Astrocyte (in vitro differentiated cells and primary cell): ENCODE measurements around the gene VKORC1. TPM values are rescaled to one million over a fixed set of nuclear protein-coding genes. Genes with fewer than 3 reads are reported as not detected.

Source experiments
- DNase-seq: peaks from one replicate; pipeline ENCODE4 v3.0.0-alpha.2; 2010; ENCODE audit warnings: low read depth
- FAIRE-seq: peaks from 2 replicates; lab custom pipeline; 2011; peaks lifted over from hg19 to GRCh38; lab: Jason Lieb, UNC
- H2AFZ ChIP-seq: 2 replicates; pipeline ENCODE4 v1.6.0; 2012; ENCODE audit warnings: low read depth, low read length, inconsistent platforms
- H3K27ac ChIP-seq: 2 replicates; pipeline ENCODE4 v1.5.1; 2011; ENCODE audit warnings: low read depth, low read length, inconsistent platforms
- H3K27me3 ChIP-seq: 2 replicates; pipeline ENCODE4 v1.6.0; 2011; ENCODE audit warnings: low read length, inconsistent platforms; ENCODE audit not compliant: insufficient read depth
- H3K36me3 ChIP-seq: 2 replicates; pipeline ENCODE4 v1.5.1; 2011; ENCODE audit warnings: low read length, inconsistent platforms; ENCODE audit not compliant: insufficient read depth
- H3K4me1 ChIP-seq: 2 replicates; pipeline ENCODE4 v1.5.1; 2011; ENCODE audit warnings: low read length, inconsistent platforms; ENCODE audit not compliant: insufficient read depth
- H3K4me2 ChIP-seq: 2 replicates; pipeline ENCODE4 v1.6.0; 2012; ENCODE audit warnings: low read length, inconsistent platforms
- H3K4me3 ChIP-seq: 2 replicates; pipeline ENCODE4 v1.5.1; 2011; ENCODE audit warnings: low read depth, mild to moderate bottlenecking, low read length, inconsistent platforms; ENCODE audit not compliant: insufficient read depth
- H3K79me2 ChIP-seq: 2 replicates; pipeline ENCODE4 v1.6.0; 2012; ENCODE audit warnings: mild to moderate bottlenecking, low read length, inconsistent platforms; ENCODE audit not compliant: insufficient read depth
- H3K9ac ChIP-seq: 2 replicates; pipeline ENCODE4 v1.6.0; 2012; ENCODE audit warnings: mild to moderate bottlenecking, low read length, inconsistent platforms
- H3K9me3 ChIP-seq: 2 replicates; pipeline ENCODE4 v1.5.1; 2012; ENCODE audit warnings: low read depth, mild to moderate bottlenecking, low read length, inconsistent platforms; ENCODE audit not compliant: insufficient read depth
- H4K20me1 ChIP-seq: 2 replicates; pipeline ENCODE4 v1.6.0; 2012; ENCODE audit warnings: low read length, inconsistent platforms; ENCODE audit not compliant: insufficient read depth
- H3K27ac Mint-ChIP-seq: one replicate; pipeline ENCODE4 v1.8.0; 2021; ENCODE audit warnings: mild to moderate bottlenecking, mixed read lengths; ENCODE audit not compliant: unreplicated experiment
- H3K27me3 Mint-ChIP-seq: one replicate; pipeline ENCODE4 v1.8.0; 2021; ENCODE audit warnings: low read depth, mixed read lengths; ENCODE audit not compliant: unreplicated experiment
- H3K36me3 Mint-ChIP-seq: one replicate; pipeline ENCODE4 v1.8.0; 2021; ENCODE audit warnings: low read depth, mixed read lengths; ENCODE audit not compliant: unreplicated experiment
- H3K4me1 Mint-ChIP-seq: one replicate; pipeline ENCODE4 v1.8.0; 2021; ENCODE audit warnings: low read depth, mixed read lengths; ENCODE audit not compliant: unreplicated experiment
- H3K4me3 Mint-ChIP-seq: one replicate; pipeline ENCODE4 v1.8.0; 2021; ENCODE audit warnings: mild to moderate bottlenecking, moderate library complexity, mixed read lengths; ENCODE audit not compliant: unreplicated experiment
- H3K9me3 Mint-ChIP-seq: one replicate; pipeline ENCODE4 v1.8.0; 2021; ENCODE audit warnings: mild to moderate bottlenecking, mixed read lengths; ENCODE audit not compliant: unreplicated experiment
- EZH2 ChIP-seq: IDR thresholded peaks from 2 replicates; pipeline ENCODE4 v1.6.1; 2012; ENCODE audit warnings: mild to moderate bottlenecking, low read length, inconsistent platforms; ENCODE audit not compliant: insufficient read depth
- total RNA-seq: library from RNA; stranded (reverse); gene quantifications from 2 replicates; pipeline ENCODE4 v1.2.1, GENCODE V29; 2021
- TF ChIP-seq, protein P1 (sequence below): IDR thresholded peaks from 2 replicates; pipeline ENCODE4 v1.5.1; 2011; ENCODE audit warnings: low read depth, mild to moderate bottlenecking, inconsistent platforms, low read length, moderate library complexity; ENCODE audit not compliant: insufficient read depth

VKORC1 gene
- total RNA-seq, 1 donor from 2014 or later = 133 TPM

DNA sequence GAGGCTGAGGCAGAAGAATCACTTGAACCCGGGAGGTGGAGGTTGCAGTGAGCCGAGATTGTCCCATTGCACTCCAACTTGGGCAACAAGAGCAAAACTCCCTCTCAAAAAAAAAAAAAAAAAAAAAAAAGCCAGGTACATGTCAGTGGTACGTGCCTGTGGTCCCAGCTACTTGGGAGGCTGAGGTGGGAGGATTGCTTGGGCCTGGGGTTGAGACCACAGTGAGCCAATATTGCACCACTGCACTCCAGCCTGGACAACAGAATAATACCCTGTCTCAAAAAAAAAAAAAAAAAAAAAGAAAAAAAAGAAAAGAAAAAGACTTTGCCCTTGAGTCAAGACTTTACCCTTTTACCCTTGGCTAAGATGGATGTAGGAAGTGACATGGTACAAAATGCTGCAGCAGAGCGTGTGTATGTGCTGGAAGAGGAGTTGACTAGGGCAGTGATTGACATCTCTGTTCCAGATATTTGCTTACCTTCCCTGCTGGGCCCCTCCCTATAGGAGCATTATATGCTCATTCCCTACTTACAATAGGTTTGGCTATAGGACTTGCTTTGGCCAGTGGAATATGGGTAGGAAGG is 50.6 kb downstream of the VKORC1 start:
- no peak for TF ChIP-seq EZH2
- TF ChIP-seq, protein P1, sequence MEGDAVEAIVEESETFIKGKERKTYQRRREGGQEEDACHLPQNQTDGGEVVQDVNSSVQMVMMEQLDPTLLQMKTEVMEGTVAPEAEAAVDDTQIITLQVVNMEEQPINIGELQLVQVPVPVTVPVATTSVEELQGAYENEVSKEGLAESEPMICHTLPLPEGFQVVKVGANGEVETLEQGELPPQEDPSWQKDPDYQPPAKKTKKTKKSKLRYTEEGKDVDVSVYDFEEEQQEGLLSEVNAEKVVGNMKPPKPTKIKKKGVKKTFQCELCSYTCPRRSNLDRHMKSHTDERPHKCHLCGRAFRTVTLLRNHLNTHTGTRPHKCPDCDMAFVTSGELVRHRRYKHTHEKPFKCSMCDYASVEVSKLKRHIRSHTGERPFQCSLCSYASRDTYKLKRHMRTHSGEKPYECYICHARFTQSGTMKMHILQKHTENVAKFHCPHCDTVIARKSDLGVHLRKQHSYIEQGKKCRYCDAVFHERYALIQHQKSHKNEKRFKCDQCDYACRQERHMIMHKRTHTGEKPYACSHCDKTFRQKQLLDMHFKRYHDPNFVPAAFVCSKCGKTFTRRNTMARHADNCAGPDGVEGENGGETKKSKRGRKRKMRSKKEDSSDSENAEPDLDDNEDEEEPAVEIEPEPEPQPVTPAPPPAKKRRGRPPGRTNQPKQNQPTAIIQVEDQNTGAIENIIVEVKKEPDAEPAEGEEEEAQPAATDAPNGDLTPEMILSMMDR = no peak
- Histone ChIP-seq H3K27ac (no peak overlapping the region), H3K79me2 (no peaks in the 10 kb centered on the region), H3K9ac (no peak overlapping the region), H3K4me1 (no peaks in the 10 kb centered on the region), H2AFZ (no peak overlapping the region), H3K4me3 (no peak overlapping the region), H4K20me1 (peaks cover 8% of the 10 kb centered on the region), H3K36me3 (peaks cover 11% of the 10 kb centered on the region), H3K4me2 (no peak overlapping the region), H3K9me3 (no peaks in the 10 kb centered on the region), H3K27me3 (no peaks in the 10 kb centered on the region)
- peaks cover 16% of the 10 kb centered on the region for H3K36me3 Mint-ChIP-seq
- FAIRE-seq = no peak
- no peaks in the 10 kb centered on the region for H3K4me1 Mint-ChIP-seq
- DNase-seq = no peak
- no peak overlapping the region for H3K4me3 Mint-ChIP-seq
- H3K27ac Mint-ChIP-seq = no peak overlapping the region
- no peaks in the 10 kb centered on the region for H3K9me3 Mint-ChIP-seq
- no peaks in the 10 kb centered on the region for H3K27me3 Mint-ChIP-seq

DNA sequence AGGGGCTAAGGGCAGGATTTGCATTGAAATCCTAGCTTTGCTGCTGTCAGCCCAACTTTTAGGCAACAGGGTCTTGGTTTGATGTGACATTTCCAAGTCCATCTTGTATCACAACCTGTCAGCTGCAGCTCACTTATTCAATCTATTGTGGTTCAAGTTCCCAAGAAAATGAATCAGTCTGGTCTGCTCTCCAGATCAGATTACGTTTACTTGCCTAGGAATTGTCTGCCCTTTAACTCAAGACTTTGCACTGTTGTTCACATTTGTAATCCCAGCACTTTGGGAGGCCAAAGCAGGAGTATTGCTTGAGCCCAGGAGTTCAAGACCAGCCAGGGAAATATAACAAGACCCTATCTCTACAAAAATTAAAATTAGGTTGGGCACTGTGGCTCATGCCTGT is 51.2 kb downstream of the VKORC1 start:
- FAIRE-seq = no peak
- no peak overlapping the region for H2AFZ ChIP-seq
- Mint-ChIP-seq H3K9me3 (no peaks in the 10 kb centered on the region), H3K36me3 (peaks cover 20% of the 10 kb centered on the region), H3K4me1 (no peaks in the 10 kb centered on the region), H3K27ac (no peak overlapping the region), H3K27me3 (no peaks in the 10 kb centered on the region), H3K4me3 (no peak overlapping the region)
- H3K9me3 ChIP-seq = no peaks in the 10 kb centered on the region
- H3K79me2 ChIP-seq = no peaks in the 10 kb centered on the region
- H4K20me1 ChIP-seq = peaks cover 8% of the 10 kb centered on the region
- peaks cover 11% of the 10 kb centered on the region for H3K36me3 ChIP-seq
- no peaks in the 10 kb centered on the region for H3K27me3 ChIP-seq
- DNase-seq = no peak
- no peak overlapping the region for H3K4me3 ChIP-seq
- no peaks in the 10 kb centered on the region for H3K4me1 ChIP-seq
- no peak overlapping the region for H3K27ac ChIP-seq
- H3K4me2 ChIP-seq = no peak overlapping the region
- H3K9ac ChIP-seq = no peak overlapping the region
- TF ChIP-seq, protein P1 = no peak
- TF ChIP-seq EZH2 = no peak

DNA sequence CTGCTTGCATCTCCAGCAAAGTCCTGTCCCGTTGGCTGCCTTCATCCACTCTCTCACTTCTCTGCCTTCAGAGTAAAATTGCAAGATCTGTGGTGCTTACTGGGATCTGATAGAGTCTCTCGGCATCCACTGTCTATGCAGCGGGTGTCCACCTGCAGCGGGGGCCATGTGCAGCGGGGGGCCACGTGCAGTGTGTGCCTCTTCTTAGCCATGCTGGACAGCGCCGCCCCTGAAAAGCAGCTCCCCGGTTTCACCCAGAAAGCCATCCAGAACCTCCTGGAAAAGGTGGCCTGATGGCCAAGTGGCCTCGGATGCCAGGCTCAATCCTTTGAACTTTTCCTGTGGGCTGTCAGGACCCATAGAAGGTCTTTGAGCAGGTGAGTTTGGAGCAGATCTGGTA is 51.7 kb downstream of the VKORC1 start:
- H3K27me3 ChIP-seq = no peaks in the 10 kb centered on the region
- no peak for FAIRE-seq
- Mint-ChIP-seq H3K4me3 (no peak overlapping the region), H3K27me3 (no peaks in the 10 kb centered on the region), H3K9me3 (no peaks in the 10 kb centered on the region), H3K27ac (no peak overlapping the region), H3K36me3 (peaks cover 21% of the 10 kb centered on the region), H3K4me1 (no peaks in the 10 kb centered on the region)
- peaks cover 11% of the 10 kb centered on the region for H3K36me3 ChIP-seq
- no peaks in the 10 kb centered on the region for H3K4me1 ChIP-seq
- H4K20me1 ChIP-seq = peaks cover 8% of the 10 kb centered on the region
- no peaks in the 10 kb centered on the region for H3K9me3 ChIP-seq
- no peak overlapping the region for H3K9ac ChIP-seq
- H2AFZ ChIP-seq = no peak overlapping the region
- no peak for DNase-seq
- no peak for TF ChIP-seq EZH2
- TF ChIP-seq, protein P1 = no peak
- no peak overlapping the region for H3K4me2 ChIP-seq
- no peaks in the 10 kb centered on the region for H3K79me2 ChIP-seq
- H3K4me3 ChIP-seq = no peak overlapping the region
- no peak overlapping the region for H3K27ac ChIP-seq
